Measurements from ENCODE around the gene SP6. TPM values are rescaled to one million over a fixed set of nuclear protein-coding genes. Genes with fewer than 3 reads are reported as not detected.

Gene SP6
- total RNA-seq, 1 donor from 2014 or later = 30.7 TPM

- Mint-ChIP-seq H3K4me1 (ENCODE audit: unreplicated experiment) (peaks cover 21% of the 10 kb centered on the region), H3K27me3 (ENCODE audit: unreplicated experiment) (peaks cover 8% of the 10 kb centered on the region), H3K36me3 (ENCODE audit: low read depth, unreplicated experiment) (no peaks in the 10 kb centered on the region), H3K27ac (ENCODE audit: unreplicated experiment) (no peak overlapping the region), H3K4me3 (ENCODE audit: unreplicated experiment) (no peak overlapping the region), H3K9me3 (ENCODE audit: unreplicated experiment) (no peaks in the 10 kb centered on the region)
- no peak for TF ChIP-seq CTCF (IDR thresholded peaks at IDR 0.05; ENCODE audit: unreplicated experiment)
- DNase-seq (ENCODE audit: low spot score) = no peak
These were observed 40.7 kb upstream of the SP6 start for GRCh38 chr17:47891545-47892088.

GRCh38 chr17:47889734-47890529 lies 39.0 kb upstream of the SP6 start:
- Mint-ChIP-seq H3K27ac (ENCODE audit: unreplicated experiment) (no peak overlapping the region), H3K27me3 (ENCODE audit: unreplicated experiment) (peaks cover 5% of the 10 kb centered on the region), H3K4me1 (ENCODE audit: unreplicated experiment) (peaks cover 28% of the 10 kb centered on the region), H3K9me3 (ENCODE audit: unreplicated experiment) (no peaks in the 10 kb centered on the region), H3K36me3 (ENCODE audit: low read depth, unreplicated experiment) (no peaks in the 10 kb centered on the region), H3K4me3 (ENCODE audit: unreplicated experiment) (peak overlapping the region; percentile 11)
- peak; percentile 97 for TF ChIP-seq CTCF (IDR thresholded peaks at IDR 0.05; ENCODE audit: unreplicated experiment)
- DNase-seq (ENCODE audit: low spot score) = peak; percentile 93

- H3K27ac Mint-ChIP-seq (ENCODE audit: unreplicated experiment) = no peak overlapping the region
- H3K36me3 Mint-ChIP-seq (ENCODE audit: low read depth, unreplicated experiment) = no peaks in the 10 kb centered on the region
- no peak overlapping the region for H3K4me3 Mint-ChIP-seq (ENCODE audit: unreplicated experiment)
These were observed 37.3 kb upstream of the SP6 start for GRCh38 chr17:47888293-47888692.

GRCh38 chr17:47884905-47885730 lies 34.2 kb upstream of the SP6 start:
- no peak overlapping the region for H3K4me3 Mint-ChIP-seq (ENCODE audit: unreplicated experiment)
- no peak overlapping the region for H3K27ac Mint-ChIP-seq (ENCODE audit: unreplicated experiment)
- H3K9me3 Mint-ChIP-seq (ENCODE audit: unreplicated experiment) = no peaks in the 10 kb centered on the region
- peaks cover 10% of the 10 kb centered on the region for H3K27me3 Mint-ChIP-seq (ENCODE audit: unreplicated experiment)
- no peak for DNase-seq (ENCODE audit: low spot score)
- H3K4me1 Mint-ChIP-seq (ENCODE audit: unreplicated experiment) = peaks cover 24% of the 10 kb centered on the region
- TF ChIP-seq CTCF (IDR thresholded peaks at IDR 0.05; ENCODE audit: unreplicated experiment) = no peak
- H3K36me3 Mint-ChIP-seq (ENCODE audit: low read depth, unreplicated experiment) = no peaks in the 10 kb centered on the region

More at GRCh38 chr17:47888293-47888692, 37.3 kb upstream of the SP6 start:
- H3K27me3 Mint-ChIP-seq (ENCODE audit: unreplicated experiment) = peaks cover 5% of the 10 kb centered on the region
- H3K4me1 Mint-ChIP-seq (ENCODE audit: unreplicated experiment) = peaks cover 22% of the 10 kb centered on the region
- no peak for TF ChIP-seq CTCF (IDR thresholded peaks at IDR 0.05; ENCODE audit: unreplicated experiment)
- DNase-seq (ENCODE audit: low spot score) = no peak
- H3K9me3 Mint-ChIP-seq (ENCODE audit: unreplicated experiment) = no peaks in the 10 kb centered on the region
